Measurements from ENCODE around the gene COPG2. TPM values are rescaled to one million over a fixed set of nuclear protein-coding genes. Genes with fewer than 3 reads are reported as not detected.

The COPG2 gene
- polyA plus RNA-seq, 2 of the 4 experiments (the other 2 are of a cell fraction): 17.1 to 39.5 TPM

DNA sequence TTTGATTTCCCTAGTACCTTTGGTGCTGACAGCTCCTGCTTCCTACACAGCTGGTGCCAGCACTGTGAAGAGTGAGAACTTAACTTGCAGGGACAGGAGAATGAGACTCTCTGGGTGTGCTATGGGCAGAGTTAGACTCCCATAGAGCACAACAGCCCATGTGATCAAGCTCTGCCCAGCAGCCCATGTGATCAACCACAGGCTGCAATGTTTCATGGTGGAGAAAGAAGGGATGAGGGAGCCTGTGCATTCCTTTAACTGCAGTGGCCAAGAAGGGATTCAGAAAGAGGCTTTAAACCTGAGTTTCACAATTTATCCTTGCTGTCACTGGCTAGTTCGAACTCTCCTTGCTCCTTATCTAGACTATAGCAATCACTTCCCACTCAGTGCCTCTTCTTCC is 186.7 kb downstream of the COPG2 start:
- H3K4me2 ChIP-seq: no peak overlapping the region
- WGBS (ENCODE audit: missing lambda C conversion rate): 11% methylated on average over 1 of the region's 1 CpG
- DNase-seq (ENCODE audit: low read depth in 1 of 2, low spot score in 1 of 2): no peak
- H3K4me3 ChIP-seq: no peak overlapping the region
- TF ChIP-seq USF2 (IDR thresholded peaks at IDR 0.05): peak; percentile 43; the same call in 1 of the 2 replicates
- no peak for TF ChIP-seq PHF8 (IDR thresholded peaks at IDR 0.05; ENCODE audit: borderline replicate concordance, low read depth)
- no peak overlapping the region for H3K27ac ChIP-seq
- POLR2A ChIA-PET: no interaction called here
- FAIRE-seq: no peak
- H3K4me1 ChIP-seq: no peaks in the 10 kb centered on the region
- ATAC-seq: no peak
- peaks cover 14% of the 10 kb centered on the region; the same call in 1 of the 3 replicates for H3K9me3 ChIP-seq
- CTCF ChIA-PET: interaction anchor here (1.2 kb wide), 1 partner anchor 22 kb away, joined by 3 read pairs; no protein-coding TSS in a partner anchor

GRCh38 chr7:130479716-130480400 is 188.7 kb downstream of the COPG2 start:
- Histone ChIP-seq H3K4me1 (no peaks in the 10 kb centered on the region), H3K4me2 (no peak overlapping the region), H3K9me3 (peaks cover 14% of the 10 kb centered on the region; the same call in 1 of the 3 replicates), H3K4me3 (no peak overlapping the region), H3K27ac (no peak overlapping the region)
- TF ChIP-seq ZFP36 (IDR thresholded peaks at IDR 0.05; ENCODE audit: borderline replicate concordance, partially characterized antibody): no peak
- no peak for TF ChIP-seq CBX8 (IDR thresholded peaks at IDR 0.05)
- no peak for TF ChIP-seq HOXB5 (CRISPR knock-in tag; IDR thresholded peaks at IDR 0.05)
- TF ChIP-seq TP53 (CRISPR knock-in tag; IDR thresholded peaks at IDR 0.05): no peak
- no peak for TF ChIP-seq ELK1 (IDR thresholded peaks at IDR 0.05; ENCODE audit: low read depth, low read length)
- TF ChIP-seq TFCP2L1 (CRISPR knock-in tag; IDR thresholded peaks at IDR 0.05): no peak
- TF ChIP-seq CHD2 (IDR thresholded peaks at IDR 0.05; ENCODE audit: low read length, partially characterized antibody): no peak
- TF ChIP-seq CTCF (IDR thresholded peaks at IDR 0.05): no peak
- no peak for TF ChIP-seq HMGXB4 (CRISPR knock-in tag; IDR thresholded peaks at IDR 0.05; ENCODE audit: borderline replicate concordance)
- no peak for TF ChIP-seq MAFK (IDR thresholded peaks at IDR 0.05; ENCODE audit: partially characterized antibody)
- no peak for TF ChIP-seq EHF (CRISPR knock-in tag; IDR thresholded peaks at IDR 0.05)
- ChIA-PET POLR2A (no interaction called here), CTCF (interaction anchor here (1.5 kb wide), 1 partner anchor 8 kb away, joined by 4 read pairs; no protein-coding TSS in a partner anchor)
- FAIRE-seq (no peak), DNase-seq (ENCODE audit: low read depth in 1 of 2, low spot score in 1 of 2) (no peak), ATAC-seq (no peak)
- WGBS (ENCODE audit: missing lambda C conversion rate): 2% methylated on average over 1 of the region's 1 CpG

DNA sequence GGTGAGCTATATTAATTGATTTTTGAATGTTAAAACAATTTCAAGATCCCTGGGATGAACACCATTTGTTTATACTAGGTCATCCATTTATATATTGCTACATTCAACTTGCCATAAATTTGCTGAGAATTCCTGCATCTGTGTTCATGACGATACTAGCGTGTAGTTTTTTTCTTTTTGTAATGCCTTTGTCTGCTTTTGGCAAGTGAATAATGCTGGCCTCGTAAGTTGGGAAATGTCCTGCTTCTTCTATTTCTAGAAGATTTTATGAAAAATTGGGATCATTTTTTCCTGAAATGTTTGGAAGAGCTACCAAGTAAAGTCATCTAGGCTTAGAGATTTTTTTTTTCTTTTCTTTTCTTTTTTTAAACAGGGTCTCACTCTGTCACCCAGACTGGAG is 189.6 kb downstream of the COPG2 start:
- no peak overlapping the region for H3K4me2 ChIP-seq
- no peak overlapping the region for H3K27ac ChIP-seq
- WGBS (ENCODE audit: missing lambda C conversion rate): 76% methylated on average over 3 of the region's 3 CpGs
- H3K9me3 ChIP-seq: peaks cover 14% of the 10 kb centered on the region; the same call in 1 of the 3 replicates
- ATAC-seq: no peak
- H3K4me3 ChIP-seq: no peak overlapping the region
- no peak for TF ChIP-seq NR3C1 (IDR thresholded peaks at IDR 0.05)
- TF ChIP-seq NPAS2 (CRISPR knock-in tag; IDR thresholded peaks at IDR 0.05; ENCODE audit: borderline replicate concordance): no peak
- no peak for TF ChIP-seq TFCP2L1 (CRISPR knock-in tag; IDR thresholded peaks at IDR 0.05)
- TF ChIP-seq FOSL2 (IDR thresholded peaks at IDR 0.05): no peak
- no peak for TF ChIP-seq FOSL2 (CRISPR knock-in tag; IDR thresholded peaks at IDR 0.05)
- TF ChIP-seq, protein P1, sequence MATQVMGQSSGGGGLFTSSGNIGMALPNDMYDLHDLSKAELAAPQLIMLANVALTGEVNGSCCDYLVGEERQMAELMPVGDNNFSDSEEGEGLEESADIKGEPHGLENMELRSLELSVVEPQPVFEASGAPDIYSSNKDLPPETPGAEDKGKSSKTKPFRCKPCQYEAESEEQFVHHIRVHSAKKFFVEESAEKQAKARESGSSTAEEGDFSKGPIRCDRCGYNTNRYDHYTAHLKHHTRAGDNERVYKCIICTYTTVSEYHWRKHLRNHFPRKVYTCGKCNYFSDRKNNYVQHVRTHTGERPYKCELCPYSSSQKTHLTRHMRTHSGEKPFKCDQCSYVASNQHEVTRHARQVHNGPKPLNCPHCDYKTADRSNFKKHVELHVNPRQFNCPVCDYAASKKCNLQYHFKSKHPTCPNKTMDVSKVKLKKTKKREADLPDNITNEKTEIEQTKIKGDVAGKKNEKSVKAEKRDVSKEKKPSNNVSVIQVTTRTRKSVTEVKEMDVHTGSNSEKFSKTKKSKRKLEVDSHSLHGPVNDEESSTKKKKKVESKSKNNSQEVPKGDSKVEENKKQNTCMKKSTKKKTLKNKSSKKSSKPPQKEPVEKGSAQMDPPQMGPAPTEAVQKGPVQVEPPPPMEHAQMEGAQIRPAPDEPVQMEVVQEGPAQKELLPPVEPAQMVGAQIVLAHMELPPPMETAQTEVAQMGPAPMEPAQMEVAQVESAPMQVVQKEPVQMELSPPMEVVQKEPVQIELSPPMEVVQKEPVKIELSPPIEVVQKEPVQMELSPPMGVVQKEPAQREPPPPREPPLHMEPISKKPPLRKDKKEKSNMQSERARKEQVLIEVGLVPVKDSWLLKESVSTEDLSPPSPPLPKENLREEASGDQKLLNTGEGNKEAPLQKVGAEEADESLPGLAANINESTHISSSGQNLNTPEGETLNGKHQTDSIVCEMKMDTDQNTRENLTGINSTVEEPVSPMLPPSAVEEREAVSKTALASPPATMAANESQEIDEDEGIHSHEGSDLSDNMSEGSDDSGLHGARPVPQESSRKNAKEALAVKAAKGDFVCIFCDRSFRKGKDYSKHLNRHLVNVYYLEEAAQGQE (IDR thresholded peaks at IDR 0.05): no peak
- DNase-seq (ENCODE audit: low read depth in 1 of 2, low spot score in 1 of 2): no peak
- no peaks in the 10 kb centered on the region for H3K4me1 ChIP-seq
- no peak for FAIRE-seq
- ChIA-PET CTCF (interaction anchor here (1.5 kb wide), 1 partner anchor 9 kb away, joined by 4 read pairs; no protein-coding TSS in a partner anchor), POLR2A (no interaction called here)

All from A549 (cell line).